Activated CD8-positive, alpha-beta memory T cell treated with anti-CD3 and anti-CD28 coated beads, Interleukin-2, amount 10 ng/mL, durations not matched to agents 7 days and 5 days (primary cell): ENCODE data around the gene ATP2A3. TPM values are rescaled to one million over a fixed set of nuclear protein-coding genes. Genes with fewer than 3 reads are reported as not detected.
"Not testable (repeated sequence)": the region's sequence is repeated elsewhere in the genome, so short reads cannot be mapped to it uniquely, and the experiment has no call there.

Experiments
- ATAC-seq: fragments of 150-1000 bp; cut with Tn5 transposase; one replicate; pipeline ENCODE4 v1.10.0; 2021; ENCODE audit warnings: moderate library complexity
- CTCF ChIA-PET: fragments of 350-600 bp; sonication (Branson Sonifier 250); formaldehyde crosslinking; loops from one replicate; lab custom pipeline; 2021; ENCODE audit warnings: antibody characterized with exemption; lab: Charles Lee
- DNase-seq: peaks from one replicate; pipeline ENCODE4 v3.0.0-alpha.2; 2020
- H3K27ac Mint-ChIP-seq: one replicate; pipeline ENCODE4 v1.8.0; 2021; ENCODE audit warnings: mild to moderate bottlenecking, mixed read lengths
- H3K27me3 Mint-ChIP-seq: one replicate; pipeline ENCODE4 v1.8.0; 2021; ENCODE audit warnings: mixed read lengths
- H3K36me3 Mint-ChIP-seq: one replicate; pipeline ENCODE4 v1.8.0; 2021; ENCODE audit warnings: mild to moderate bottlenecking, mixed read lengths
- H3K4me1 Mint-ChIP-seq: one replicate; pipeline ENCODE4 v1.8.0; 2021; ENCODE audit warnings: mixed read lengths
- H3K4me3 Mint-ChIP-seq: one replicate; pipeline ENCODE4 v1.8.0; 2021; ENCODE audit warnings: mild to moderate bottlenecking, moderate library complexity, mixed read lengths
- H3K9me3 Mint-ChIP-seq: one replicate; pipeline ENCODE4 v1.8.0; 2022; ENCODE audit warnings: low read depth, mixed read lengths
- total RNA-seq, 2 experiments: library from RNA; stranded (reverse); gene quantifications; one replicate each; pipeline ENCODE4 v1.2.3, GENCODE V29; 2021

ATP2A3 gene
- total RNA-seq, 2 experiments from 2014 or later: 264 to 377 TPM

DNA sequence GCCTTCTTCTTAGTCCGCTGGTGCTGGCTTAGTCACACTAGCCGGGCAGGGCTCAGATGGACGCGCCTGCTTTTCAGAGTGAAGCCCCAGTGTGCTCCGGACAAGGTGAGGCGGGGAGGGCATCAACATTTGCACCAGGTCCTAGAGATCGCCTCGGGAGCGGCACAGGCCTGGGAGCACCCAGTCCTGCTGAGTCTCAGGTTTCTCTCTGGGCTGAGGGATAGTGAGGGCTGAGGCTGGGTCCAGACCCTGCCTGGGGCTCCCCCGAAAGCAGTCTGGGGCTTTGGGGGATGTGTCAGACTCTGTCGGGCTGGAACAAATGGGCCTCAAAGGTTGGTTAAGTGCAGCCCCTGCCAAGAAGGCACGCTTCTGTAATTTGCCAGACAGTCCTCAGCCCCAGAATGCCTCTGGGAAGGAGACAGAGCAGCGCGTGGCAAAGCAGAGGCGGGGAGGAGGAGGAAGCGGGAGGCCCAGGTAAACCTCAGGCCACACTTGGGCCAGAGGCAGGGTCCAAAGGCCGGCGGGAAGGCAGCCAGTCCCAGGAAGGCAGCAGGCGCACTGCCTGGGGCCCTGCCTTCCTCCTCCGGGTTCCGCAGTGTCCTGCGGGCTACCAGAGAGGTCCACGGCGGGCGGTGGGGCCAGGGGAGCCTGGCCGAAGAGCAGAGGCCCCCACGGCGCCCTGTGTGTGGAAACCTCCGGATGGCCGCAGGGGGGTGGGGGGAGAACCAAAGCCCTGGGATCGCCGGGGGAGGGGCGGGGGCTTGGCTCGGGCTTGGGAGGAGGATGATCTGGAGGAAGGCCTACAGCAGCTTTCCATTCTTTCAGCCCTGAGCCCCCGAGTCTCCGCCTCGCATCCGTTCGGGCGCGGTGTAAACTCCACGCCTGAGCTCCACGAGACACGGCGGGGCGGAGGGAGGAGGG lies 39.5 kb upstream of the ATP2A3 start:
- CTCF ChIA-PET: interaction anchor here (0.8 to 12.4 kb wide), 12 partner anchors 9 to 96 kb away, joined by 3 to 125 read pairs (median 5); partner anchors contain the start of genes ATP2A3 and P2RX1
- H3K27me3 Mint-ChIP-seq: no peaks in the 10 kb centered on the region
- no peak overlapping the region for H3K4me3 Mint-ChIP-seq
- DNase-seq (no peak), ATAC-seq (no peak)
- no peak overlapping the region for H3K27ac Mint-ChIP-seq
- peaks cover 12% of the 10 kb centered on the region for H3K36me3 Mint-ChIP-seq
- H3K9me3 Mint-ChIP-seq: no peaks in the 10 kb centered on the region
- peaks cover 4% of the 10 kb centered on the region for H3K4me1 Mint-ChIP-seq

DNA sequence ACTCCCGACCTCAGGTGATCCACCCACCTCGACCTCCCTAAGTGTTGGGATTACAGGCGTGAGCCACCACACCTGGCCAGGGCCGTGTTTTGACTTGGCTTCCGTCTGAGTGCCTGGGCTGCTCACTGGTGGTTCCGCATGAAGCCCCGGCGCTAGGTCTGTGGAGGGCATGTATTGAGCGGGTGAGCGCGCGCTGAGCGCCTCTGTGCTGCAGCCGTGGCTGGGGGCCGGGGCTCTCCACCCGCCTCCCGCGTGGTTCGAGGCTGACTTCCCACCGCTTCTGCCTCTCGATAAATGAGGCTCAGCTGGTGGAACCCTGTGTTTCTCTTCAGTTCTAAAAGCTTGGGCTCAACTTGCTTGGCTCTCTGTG lies 38.9 kb upstream of the ATP2A3 start:
- Mint-ChIP-seq H3K27me3 (no peaks in the 10 kb centered on the region), H3K4me3 (no peak overlapping the region), H3K27ac (no peak overlapping the region), H3K4me1 (peaks cover 4% of the 10 kb centered on the region), H3K36me3 (peaks cover 12% of the 10 kb centered on the region), H3K9me3 (no peaks in the 10 kb centered on the region)
- CTCF ChIA-PET: interaction anchor here (1.5 to 12.4 kb wide), 4 partner anchors 8 to 158 kb away, joined by 5 to 125 read pairs (median 7); partner anchors contain the start of genes NCBP3 and P2RX1
- DNase-seq: no peak
- ATAC-seq: no peak

GRCh38 chr17:4001048-4001590 lies 36.9 kb upstream of the ATP2A3 start:
- H3K4me1 Mint-ChIP-seq: peaks cover 4% of the 10 kb centered on the region
- H3K36me3 Mint-ChIP-seq: peaks cover 3% of the 10 kb centered on the region
- peaks cover 8% of the 10 kb centered on the region for H3K27me3 Mint-ChIP-seq
- no peak overlapping the region for H3K27ac Mint-ChIP-seq
- ATAC-seq: no peak
- CTCF ChIA-PET: interaction anchor here (0.6 to 12.4 kb wide), 3 partner anchors 8 to 157 kb away, joined by 3 to 125 read pairs (median 3); partner anchors contain the start of gene P2RX1
- H3K9me3 Mint-ChIP-seq: no peaks in the 10 kb centered on the region
- DNase-seq: no peak
- no peak overlapping the region for H3K4me3 Mint-ChIP-seq

DNA sequence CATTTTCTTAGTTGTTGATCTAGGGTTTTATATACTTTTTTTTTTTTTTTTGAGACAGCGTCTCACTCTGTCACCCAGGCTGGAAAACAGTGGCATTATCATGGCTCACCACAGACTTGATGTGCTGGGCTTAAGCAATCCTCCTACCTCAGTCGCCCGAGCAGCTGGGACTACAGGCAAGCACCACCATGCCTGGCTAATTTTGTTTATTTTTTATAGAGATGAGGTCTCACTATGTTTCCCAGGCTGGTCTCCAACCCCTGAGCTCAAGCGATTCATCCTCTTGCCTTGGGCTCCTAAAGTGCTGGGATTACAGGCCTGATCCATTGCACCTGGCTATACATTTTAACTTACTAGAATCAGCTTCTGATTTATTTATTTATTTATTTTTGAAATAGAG lies 34.2 kb upstream of the ATP2A3 start:
- Mint-ChIP-seq H3K9me3 (peaks cover 2% of the 10 kb centered on the region), H3K4me3 (no peak overlapping the region), H3K27me3 (peaks cover 22% of the 10 kb centered on the region), H3K27ac (no peak overlapping the region), H3K36me3 (no peaks in the 10 kb centered on the region), H3K4me1 (no peaks in the 10 kb centered on the region)
- no peak for DNase-seq
- CTCF ChIA-PET: interaction anchor here (1.0 to 12.4 kb wide), 3 partner anchors 33 to 84 kb away, joined by 3 to 125 read pairs (median 4); partner anchors contain the start of gene P2RX1
- ATAC-seq: no peak

GRCh38 chr17:3995067-3995466 lies 30.8 kb upstream of the ATP2A3 start:
- Mint-ChIP-seq H3K4me3 (no peak overlapping the region), H3K9me3 (peaks cover 2% of the 10 kb centered on the region), H3K27ac (no peak overlapping the region), H3K36me3 (no peaks in the 10 kb centered on the region), H3K27me3 (peaks cover 31% of the 10 kb centered on the region), H3K4me1 (no peaks in the 10 kb centered on the region)
- ATAC-seq (no peak), DNase-seq (no peak)
- CTCF ChIA-PET: interaction anchor here (1.8 to 3.1 kb wide), 2 partner anchors 9 to 82 kb away, joined by 8 to 13 read pairs; no protein-coding TSS in a partner anchor

DNA sequence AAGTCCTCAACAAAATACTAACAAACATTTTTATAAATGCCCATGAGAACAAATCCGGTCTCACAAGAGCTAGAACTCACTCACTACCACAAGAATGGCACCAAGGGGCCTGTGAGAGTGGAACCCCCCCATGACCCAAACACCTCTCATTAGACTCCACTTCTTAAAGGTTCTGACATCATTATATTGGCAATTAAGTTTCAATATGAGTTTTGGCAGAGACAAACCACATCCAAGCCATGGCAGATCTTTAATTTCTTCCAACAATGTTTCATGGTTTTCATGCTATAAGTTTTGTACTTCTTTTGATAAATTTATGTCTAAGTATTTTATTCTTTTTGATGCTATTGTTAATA lies 30.0 kb upstream of the ATP2A3 start:
- Mint-ChIP-seq H3K27me3 (peaks cover 31% of the 10 kb centered on the region), H3K36me3 (no peaks in the 10 kb centered on the region), H3K4me1 (no peaks in the 10 kb centered on the region), H3K27ac (no peak overlapping the region), H3K4me3 (no peak overlapping the region), H3K9me3 (peaks cover 2% of the 10 kb centered on the region)
- CTCF ChIA-PET: interaction anchor here (1.6 to 3.1 kb wide), 4 partner anchors 10 to 81 kb away, joined by 3 to 13 read pairs (median 8); partner anchors contain the start of gene P2RX1
- DNase-seq: no peak
- no peak for ATAC-seq

DNA sequence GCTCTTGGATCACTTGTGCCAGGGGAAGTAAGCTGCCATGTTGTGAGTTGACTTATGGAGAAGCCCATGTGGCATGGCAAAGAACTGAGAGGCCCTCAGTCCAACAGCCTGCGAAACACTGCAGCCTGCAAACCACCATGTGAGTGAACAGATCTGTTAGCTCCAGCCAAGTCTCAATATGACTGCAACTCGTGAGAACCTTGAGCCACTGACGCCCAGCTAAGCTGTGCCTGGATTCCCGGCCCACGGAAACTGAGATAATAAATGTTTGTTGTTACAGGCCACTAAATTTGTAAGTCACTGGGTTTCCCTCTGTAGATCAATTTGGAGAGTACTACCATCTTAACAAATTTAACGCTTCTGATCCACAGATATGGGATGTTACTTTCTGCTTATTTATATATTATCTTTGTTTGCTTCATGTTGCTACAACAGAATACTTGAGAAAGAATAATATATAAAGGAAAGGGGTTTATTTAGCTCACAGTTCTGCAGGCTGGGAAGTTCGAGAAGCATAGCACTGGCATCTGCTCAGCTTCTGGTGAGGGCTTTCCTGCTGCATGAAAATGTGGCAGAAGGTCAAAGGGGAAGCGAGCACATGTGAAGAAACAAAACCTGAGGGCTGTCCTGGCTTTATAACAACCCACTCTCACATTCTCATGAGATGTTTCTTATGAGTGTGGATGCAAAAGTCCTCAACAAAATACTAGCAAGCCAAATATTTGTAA lies 29.4 kb upstream of the ATP2A3 start:
- Mint-ChIP-seq H3K36me3 (no peaks in the 10 kb centered on the region), H3K27ac (no peak overlapping the region), H3K4me3 (no peak overlapping the region), H3K9me3 (peaks cover 2% of the 10 kb centered on the region), H3K4me1 (no peaks in the 10 kb centered on the region), H3K27me3 (peaks cover 31% of the 10 kb centered on the region)
- CTCF ChIA-PET: interaction anchor here (1.6 to 3.1 kb wide), 3 partner anchors 11 to 80 kb away, joined by 3 to 13 read pairs (median 9); partner anchors contain the start of gene P2RX1
- DNase-seq (no peak), ATAC-seq (no peak)

DNA sequence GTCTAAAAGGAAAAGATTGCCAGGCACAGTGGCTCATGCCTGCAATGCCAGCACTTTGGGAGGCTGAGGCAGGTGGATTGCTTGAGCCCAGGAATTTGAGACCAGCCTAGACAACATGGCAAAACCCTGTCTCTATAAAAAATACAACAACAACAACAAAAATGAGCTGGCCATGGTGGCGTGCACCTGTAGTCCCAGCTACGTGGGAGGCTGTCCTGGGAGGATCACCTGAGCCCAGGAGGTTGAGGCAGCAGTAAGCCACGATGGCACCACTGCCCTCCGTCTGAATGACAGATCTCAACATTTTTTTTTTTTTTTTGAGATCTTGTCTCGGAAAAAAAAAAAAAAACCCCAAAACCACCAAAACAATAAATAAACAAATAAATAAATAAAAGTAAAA lies 28.1 kb upstream of the ATP2A3 start:
- Mint-ChIP-seq H3K9me3 (peaks cover 2% of the 10 kb centered on the region), H3K4me1 (no peaks in the 10 kb centered on the region), H3K4me3 (no peak overlapping the region), H3K36me3 (no peaks in the 10 kb centered on the region), H3K27me3 (peaks cover 31% of the 10 kb centered on the region), H3K27ac (no peak overlapping the region)
- ATAC-seq: no peak
- CTCF ChIA-PET: interaction anchor here (0.7 to 3.1 kb wide), 3 partner anchors 12 to 192 kb away, joined by 3 to 13 read pairs (median 9); no protein-coding TSS in a partner anchor
- no peak for DNase-seq

- peaks cover 29% of the 10 kb centered on the region for H3K27me3 Mint-ChIP-seq
- CTCF ChIA-PET: interaction anchor here (2.8 kb wide), 1 partner anchor 13 kb away, joined by 9 read pairs; no protein-coding TSS in a partner anchor
- not testable (repeated sequence) for H3K4me1 Mint-ChIP-seq, H3K9me3 Mint-ChIP-seq, DNase-seq, ATAC-seq, H3K36me3 Mint-ChIP-seq, H3K27ac Mint-ChIP-seq, H3K4me3 Mint-ChIP-seq
These were observed 27.5 kb upstream of the ATP2A3 start for GRCh38 chr17:3991699-3992098.

DNA sequence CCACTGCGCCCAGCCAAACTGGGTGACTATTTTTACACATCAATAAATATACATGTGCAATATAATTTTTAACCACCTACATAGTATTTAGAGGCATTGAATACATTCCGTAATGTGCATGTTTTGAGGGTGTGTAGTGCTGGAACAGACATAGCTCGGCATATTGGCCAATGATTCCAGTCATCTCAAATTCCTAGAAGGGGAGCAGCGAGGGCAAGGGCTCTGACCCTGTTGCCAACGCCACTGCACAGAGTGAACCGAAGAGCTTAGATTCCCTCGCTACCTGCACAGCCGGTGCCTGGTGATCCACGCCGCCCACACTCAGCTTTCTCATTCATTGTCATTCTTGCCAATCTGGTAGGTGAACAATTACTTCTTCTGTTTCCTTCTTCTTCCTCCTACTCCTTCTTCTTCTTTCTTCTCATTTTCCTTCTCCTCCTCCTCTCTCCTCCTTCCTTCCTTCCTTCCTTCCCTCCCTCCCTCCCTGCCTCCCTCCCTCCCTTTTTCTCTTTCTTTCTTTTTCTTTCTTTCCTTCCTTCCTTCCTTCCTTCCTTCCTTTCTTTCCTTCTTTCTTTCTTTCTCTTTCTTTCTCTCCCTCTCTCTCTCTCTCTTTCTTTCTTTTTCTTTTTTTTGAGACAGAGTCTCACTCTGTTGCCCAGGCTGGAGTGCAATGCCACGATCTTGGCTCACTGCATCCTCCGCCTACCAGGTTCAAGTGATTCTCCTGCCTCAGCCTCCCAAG lies 26.3 kb upstream of the ATP2A3 start:
- no peaks in the 10 kb centered on the region for H3K36me3 Mint-ChIP-seq
- peaks cover 30% of the 10 kb centered on the region for H3K27me3 Mint-ChIP-seq
- H3K27ac Mint-ChIP-seq: no peak overlapping the region
- no peak for DNase-seq
- no peaks in the 10 kb centered on the region for H3K4me1 Mint-ChIP-seq
- peaks cover 2% of the 10 kb centered on the region for H3K9me3 Mint-ChIP-seq
- no peak for ATAC-seq
- CTCF ChIA-PET: interaction anchor here (1.0 to 1.2 kb wide), 2 partner anchors 14 to 76 kb away, joined by 3 read pairs; no protein-coding TSS in a partner anchor
- H3K4me3 Mint-ChIP-seq: no peak overlapping the region

DNA sequence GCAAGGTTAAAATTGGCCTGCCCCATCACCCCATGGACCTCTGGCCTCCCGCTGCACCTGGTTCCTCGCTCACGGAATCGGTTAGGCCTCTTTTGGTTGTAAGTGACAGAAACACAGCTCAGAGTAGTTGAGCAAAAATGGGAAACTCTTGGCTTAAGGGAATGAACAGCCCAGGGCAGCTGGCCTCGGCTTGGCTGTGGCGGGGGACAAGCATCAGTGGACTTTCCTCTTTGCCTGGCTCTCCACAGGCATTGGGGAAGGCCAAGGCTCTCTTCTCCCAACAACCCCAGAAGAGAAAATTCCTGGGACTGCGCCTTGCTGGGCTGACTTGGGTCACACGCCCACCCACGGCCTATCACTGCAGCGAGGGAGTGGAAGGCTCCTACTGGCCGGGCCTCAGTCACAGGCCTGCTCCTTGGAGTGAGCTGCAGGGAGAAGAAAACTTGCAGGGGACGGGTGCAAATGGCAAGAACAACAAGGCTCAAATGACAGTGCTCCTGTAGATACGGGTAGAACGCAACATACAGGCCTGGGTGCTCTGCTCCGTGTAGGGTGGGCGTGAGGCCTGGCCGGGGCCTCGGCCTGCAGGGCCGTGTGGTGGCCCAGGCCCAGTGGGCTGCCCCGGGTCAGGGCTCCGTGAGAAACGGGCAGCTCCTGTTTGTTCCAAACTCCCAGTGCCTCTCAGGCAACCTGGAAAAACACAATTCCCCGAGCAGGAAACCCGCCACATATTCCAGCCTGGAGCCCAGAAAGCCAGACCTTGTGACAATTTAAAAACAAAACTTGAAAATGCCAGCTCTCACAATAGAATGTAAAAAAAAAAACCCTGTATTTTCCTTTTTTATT lies 25.0 kb upstream of the ATP2A3 start:
- Mint-ChIP-seq H3K27me3 (peaks cover 22% of the 10 kb centered on the region), H3K4me1 (peaks cover 3% of the 10 kb centered on the region), H3K36me3 (no peaks in the 10 kb centered on the region), H3K4me3 (no peak overlapping the region), H3K9me3 (peaks cover 1% of the 10 kb centered on the region), H3K27ac (no peak overlapping the region)
- DNase-seq (no peak), ATAC-seq (no peak)
- CTCF ChIA-PET: interaction anchor here (1.0 to 1.2 kb wide), 2 partner anchors 15 to 75 kb away, joined by 3 read pairs; no protein-coding TSS in a partner anchor
